HL-60 (cell line): Measurements from ENCODE around the gene MAP2K6.

Experiments
- DNase-seq, 2 experiments: peaks; one replicate each; pipeline ENCODE4 v3.0.0-alpha.2; 2010 to 2020; ENCODE audit warnings: low read depth in 1 of 2, low spot score in 1 of 2
- H3K27ac ChIP-seq: fragments of 250-450 bp; sonication (Bioruptor Pico); replicated peaks from 2 replicates; pipeline ENCODE4 v1.5.1; 2020; ENCODE audit warnings: mild to moderate bottlenecking, moderate library complexity
- H3K27me3 ChIP-seq: fragments of 250-450 bp; sonication (Bioruptor Pico); 2 replicates; pipeline ENCODE4 v1.5.1; 2021; ENCODE audit warnings: mild to moderate bottlenecking, moderate library complexity; ENCODE audit not compliant: insufficient read depth, poor library complexity, severe bottlenecking
- H3K4me3 ChIP-seq: replicated peaks from 2 replicates; pipeline ENCODE4 v1.5.1; 2011; ENCODE audit warnings: mild to moderate bottlenecking, control low read depth, low read length; ENCODE audit not compliant: insufficient read depth
- GABPA ChIP-seq: IDR thresholded peaks from 2 replicates; pipeline ENCODE4 v1.6.1; 2012; ENCODE audit warnings: low read depth
- POLR2AphosphoS5 ChIP-seq: IDR thresholded peaks from 2 replicates; pipeline ENCODE4 v1.6.1; 2012; ENCODE audit warnings: low read depth
- REST ChIP-seq: IDR thresholded peaks from 2 replicates; pipeline ENCODE4 v1.6.1; 2012; ENCODE audit warnings: low read depth; ENCODE audit not compliant: insufficient replicate concordance
- SPI1 ChIP-seq: IDR thresholded peaks from 2 replicates; pipeline ENCODE4 v1.6.1; 2012; ENCODE audit warnings: low read depth, mild to moderate bottlenecking, borderline replicate concordance
- TF ChIP-seq, protein P1 (sequence below): IDR thresholded peaks from one replicate; pipeline ENCODE4 v1.5.1; 2011; ENCODE audit warnings: low read length, control low read depth, inconsistent platforms; ENCODE audit not compliant: insufficient read depth

Gene MAP2K6

GRCh38 chr17:69534235-69534621 lies 119.7 kb downstream of the MAP2K6 start:
- DNase-seq: no peak
- Histone ChIP-seq H3K27ac (no peak overlapping the region), H3K27me3 (no peaks in the 10 kb centered on the region), H3K4me3 (no peak overlapping the region)
- no peak for TF ChIP-seq POLR2AphosphoS5
- TF ChIP-seq, protein P1, sequence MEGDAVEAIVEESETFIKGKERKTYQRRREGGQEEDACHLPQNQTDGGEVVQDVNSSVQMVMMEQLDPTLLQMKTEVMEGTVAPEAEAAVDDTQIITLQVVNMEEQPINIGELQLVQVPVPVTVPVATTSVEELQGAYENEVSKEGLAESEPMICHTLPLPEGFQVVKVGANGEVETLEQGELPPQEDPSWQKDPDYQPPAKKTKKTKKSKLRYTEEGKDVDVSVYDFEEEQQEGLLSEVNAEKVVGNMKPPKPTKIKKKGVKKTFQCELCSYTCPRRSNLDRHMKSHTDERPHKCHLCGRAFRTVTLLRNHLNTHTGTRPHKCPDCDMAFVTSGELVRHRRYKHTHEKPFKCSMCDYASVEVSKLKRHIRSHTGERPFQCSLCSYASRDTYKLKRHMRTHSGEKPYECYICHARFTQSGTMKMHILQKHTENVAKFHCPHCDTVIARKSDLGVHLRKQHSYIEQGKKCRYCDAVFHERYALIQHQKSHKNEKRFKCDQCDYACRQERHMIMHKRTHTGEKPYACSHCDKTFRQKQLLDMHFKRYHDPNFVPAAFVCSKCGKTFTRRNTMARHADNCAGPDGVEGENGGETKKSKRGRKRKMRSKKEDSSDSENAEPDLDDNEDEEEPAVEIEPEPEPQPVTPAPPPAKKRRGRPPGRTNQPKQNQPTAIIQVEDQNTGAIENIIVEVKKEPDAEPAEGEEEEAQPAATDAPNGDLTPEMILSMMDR: no peak
- no peak for TF ChIP-seq SPI1

DNA sequence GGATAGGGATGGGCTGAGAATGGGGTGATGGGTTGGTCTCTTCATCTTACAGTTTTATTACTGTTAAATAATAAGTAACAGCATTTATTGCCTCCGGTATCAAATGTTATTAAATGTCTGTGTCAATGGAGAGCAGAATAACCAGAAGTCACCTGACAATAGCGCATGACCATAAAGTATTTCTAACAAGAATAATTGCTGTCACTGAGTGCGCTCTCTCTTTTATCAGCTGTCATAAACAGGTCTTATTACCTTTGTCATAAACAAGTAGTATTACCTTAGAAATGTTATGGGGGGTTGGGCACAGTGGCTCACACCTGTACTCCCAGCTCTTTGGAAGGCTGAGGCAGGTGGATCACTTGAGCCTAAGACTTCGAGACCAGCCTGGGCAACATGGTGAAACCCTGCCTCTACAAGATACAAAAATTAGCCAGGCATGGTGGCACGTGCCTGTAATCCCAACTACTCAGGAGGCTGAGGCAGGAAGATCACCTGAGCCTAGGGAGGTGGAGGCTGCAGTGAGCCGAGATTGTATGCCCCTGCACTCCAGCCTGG lies 120.6 kb downstream of the MAP2K6 start:
- TF ChIP-seq GABPA (no peak), SPI1 (no peak), REST (no peak), POLR2AphosphoS5 (no peak)
- TF ChIP-seq, protein P1: no peak
- H3K27ac ChIP-seq: no peak overlapping the region
- no peak overlapping the region for H3K4me3 ChIP-seq
- DNase-seq: no peak
- no peaks in the 10 kb centered on the region for H3K27me3 ChIP-seq

GRCh38 chr17:69538795-69539194 lies 124.3 kb downstream of the MAP2K6 start:
- no peak overlapping the region for H3K4me3 ChIP-seq
- no peaks in the 10 kb centered on the region for H3K27me3 ChIP-seq
- TF ChIP-seq POLR2AphosphoS5 (no peak), SPI1 (no peak), REST (no peak), GABPA (no peak)
- TF ChIP-seq, protein P1: no peak
- no peak overlapping the region for H3K27ac ChIP-seq
- no peak for DNase-seq

GRCh38 chr17:69539274-69539673 lies 124.8 kb downstream of the MAP2K6 start:
- TF ChIP-seq GABPA (no peak), SPI1 (no peak), POLR2AphosphoS5 (no peak), REST (no peak)
- TF ChIP-seq, protein P1: no peak
- no peak for DNase-seq
- Histone ChIP-seq H3K27me3 (no peaks in the 10 kb centered on the region), H3K27ac (no peak overlapping the region), H3K4me3 (no peak overlapping the region)
